SU-DHL-6 (cell line): Measurements from ENCODE around the gene NPHS2.

ENCODE experiments used
- H2AFZ ChIP-seq: fragments of 200-600 bp; sonication (generic); 2 replicates; pipeline ENCODE4 v1.6.1; 2014; ENCODE audit warnings: low read depth, mild to moderate bottlenecking, moderate library complexity, mixed read lengths, antibody characterized with exemption, low read length; ENCODE audit not compliant: severe bottlenecking
- H3F3A ChIP-seq: fragments of 200-600 bp; shearing (Covaris generic); 2 replicates; pipeline ENCODE4 v1.6.0; 2016; ENCODE audit warnings: antibody characterized with exemption, mild to moderate bottlenecking; ENCODE audit not compliant: insufficient read depth
- H3K27ac ChIP-seq: fragments of 200-600 bp; sonication (generic); 2 replicates; pipeline ENCODE4 v1.5.1; 2016; ENCODE audit warnings: low read depth, mild to moderate bottlenecking, low read length, moderate library complexity, mixed read lengths
- H3K27me3 ChIP-seq: fragments of 200-600 bp; sonication (generic), shearing (Covaris generic); 2 replicates; pipeline ENCODE4 v1.6.0; 2014; ENCODE audit warnings: mild to moderate bottlenecking, low read length
- H3K36me3 ChIP-seq: fragments of 200-600 bp; sonication (generic); 2 replicates; pipeline ENCODE4 v1.6.1; 2014; ENCODE audit warnings: mild to moderate bottlenecking, low read length, mixed read lengths
- H3K4me2 ChIP-seq: fragments of 300-600, 200-600 bp; shearing (Covaris generic), sonication (generic); 2 replicates; pipeline ENCODE4 v1.6.0; 2014; ENCODE audit warnings: low read length, low read depth, mild to moderate bottlenecking; ENCODE audit not compliant: poor library complexity, severe bottlenecking
- H3K4me3 ChIP-seq: fragments of 200-600 bp; sonication (generic); 2 replicates; pipeline ENCODE4 v1.5.1; 2014; ENCODE audit warnings: antibody characterized with exemption, low read length, mild to moderate bottlenecking, mixed read lengths; ENCODE audit not compliant: insufficient read depth, poor library complexity, severe bottlenecking
- H3K79me2 ChIP-seq: fragments of 200-600 bp; sonication (generic); 2 replicates; pipeline ENCODE4 v1.6.1; 2014; ENCODE audit warnings: mild to moderate bottlenecking, low read length, moderate library complexity; ENCODE audit not compliant: insufficient read depth
- H3K9ac ChIP-seq: fragments of 200-600 bp; sonication (generic); 2 replicates; pipeline ENCODE4 v1.7.0; 2014; ENCODE audit warnings: mild to moderate bottlenecking, low read length
- H3K9me2 ChIP-seq: fragments of 200-600 bp; sonication (generic); replicated peaks from 2 replicates; pipeline ENCODE4 v1.6.1; 2014; ENCODE audit warnings: low read length; ENCODE audit not compliant: insufficient read depth
- H3K9me3 ChIP-seq: fragments of 200-600 bp; sonication (generic); 2 replicates; pipeline ENCODE4 v1.6.1; 2014; ENCODE audit warnings: low read length, mixed read lengths; ENCODE audit not compliant: insufficient read depth
- H4K20me1 ChIP-seq: fragments of 200-600 bp; sonication (generic); 2 replicates; pipeline ENCODE4 v1.6.1; 2014; ENCODE audit warnings: low read depth, mild to moderate bottlenecking, antibody characterized with exemption, low read length, moderate library complexity, mixed read lengths
- CTCF ChIP-seq: fragments of 200-600 bp; sonication (generic); IDR thresholded peaks from one replicate; pipeline ENCODE4 v1.5.1; 2017; ENCODE audit warnings: antibody characterized with exemption, mild to moderate bottlenecking, low read length, moderate library complexity; ENCODE audit not compliant: insufficient read depth, poor library complexity, severe bottlenecking
- EZH2phosphoT487 ChIP-seq: fragments of 200-600 bp; sonication (generic), shearing (Covaris generic); conservative IDR thresholded peaks from 2 replicates; pipeline ENCODE4 v1.6.1; 2018; ENCODE audit warnings: mild to moderate bottlenecking, antibody characterized with exemption, low read length, moderate library complexity, mixed read lengths

Gene NPHS2

GRCh38 chr1:179591253-179591591, 15.5 kb upstream of the NPHS2 start:
- Histone ChIP-seq H3K9me3 (no peaks in the 10 kb centered on the region), H3K27ac (no peak overlapping the region), H3K4me2 (no peak overlapping the region), H3K27me3 (no peaks in the 10 kb centered on the region), H4K20me1 (no peaks in the 10 kb centered on the region), H3K36me3 (no peaks in the 10 kb centered on the region), H3K9ac (no peak overlapping the region), H3F3A (no peaks in the 10 kb centered on the region), H3K4me3 (no peak overlapping the region), H2AFZ (no peak overlapping the region), H3K79me2 (no peaks in the 10 kb centered on the region), H3K9me2 (no peaks in the 10 kb centered on the region)
- TF ChIP-seq EZH2phosphoT487 = no peak
- no peak for TF ChIP-seq CTCF

- no peak overlapping the region for H3K4me3 ChIP-seq
Observed at GRCh38 chr1:179590671-179591070, 14.9 kb upstream of the NPHS2 start.

GRCh38 chr1:179589509-179589908, 13.8 kb upstream of the NPHS2 start:
- Histone ChIP-seq H3K9ac (no peak overlapping the region), H3K79me2 (no peaks in the 10 kb centered on the region), H4K20me1 (no peaks in the 10 kb centered on the region), H3F3A (no peaks in the 10 kb centered on the region), H3K36me3 (no peaks in the 10 kb centered on the region), H3K27me3 (no peaks in the 10 kb centered on the region), H2AFZ (no peak overlapping the region), H3K4me2 (no peak overlapping the region), H3K9me2 (no peaks in the 10 kb centered on the region), H3K9me3 (no peaks in the 10 kb centered on the region), H3K4me3 (no peak overlapping the region), H3K27ac (no peak overlapping the region)
- no peak for TF ChIP-seq EZH2phosphoT487
- TF ChIP-seq CTCF = no peak

More at GRCh38 chr1:179590671-179591070, 14.9 kb upstream of the NPHS2 start:
- H3K9me2 ChIP-seq = no peaks in the 10 kb centered on the region
- H3F3A ChIP-seq = no peaks in the 10 kb centered on the region
- H3K27me3 ChIP-seq = no peaks in the 10 kb centered on the region
- no peak overlapping the region for H3K9ac ChIP-seq
- no peaks in the 10 kb centered on the region for H3K9me3 ChIP-seq
- H3K79me2 ChIP-seq = no peaks in the 10 kb centered on the region
- no peaks in the 10 kb centered on the region for H4K20me1 ChIP-seq
- no peak overlapping the region for H3K27ac ChIP-seq
- TF ChIP-seq EZH2phosphoT487 (no peak), CTCF (no peak)
- no peak overlapping the region for H3K4me2 ChIP-seq
- H2AFZ ChIP-seq = no peak overlapping the region
- H3K36me3 ChIP-seq = no peaks in the 10 kb centered on the region
